8988T (cell line): ENCODE data around the gene DMD.
"Not testable (repeated sequence)": the region's sequence is repeated elsewhere in the genome, so short reads cannot be mapped to it uniquely, and the experiment has no call there.

Experiments used
- DNase-seq: peaks from one replicate; pipeline ENCODE4 v3.0.0; 2011

DMD gene

GRCh38 chrX:32842053-32842452, 369.3 kb downstream of the DMD start:
- DNase-seq = no peak

- no peak for DNase-seq
Observed at GRCh38 chrX:32839781-32840180, 371.6 kb downstream of the DMD start.

GRCh38 chrX:32825009-32825408, 386.3 kb downstream of the DMD start:
- DNase-seq = no peak

DNA sequence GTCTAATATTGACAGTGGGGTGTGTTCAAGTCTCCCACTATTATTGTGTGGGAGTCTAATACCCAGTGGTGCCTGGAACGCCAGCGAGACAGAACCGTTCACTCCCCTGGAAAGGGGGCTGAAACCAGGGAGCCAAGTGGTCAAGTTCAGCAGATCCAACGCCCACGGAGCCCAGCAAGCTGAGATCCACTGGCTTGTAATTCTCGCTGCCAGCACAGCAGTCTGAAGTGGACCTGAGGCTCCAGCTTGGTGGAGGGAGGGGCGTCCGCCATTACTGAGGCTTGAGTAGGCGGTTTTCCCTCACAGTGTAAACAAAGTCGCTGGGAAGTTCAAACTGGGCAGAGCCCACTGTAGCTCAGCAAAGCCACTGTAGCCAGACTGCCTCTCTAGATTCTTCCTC, 407.3 kb downstream of the DMD start:
- DNase-seq = no peak

- DNase-seq = no peak
Observed at GRCh38 chrX:32798990-32799389, 412.4 kb downstream of the DMD start.

DNA sequence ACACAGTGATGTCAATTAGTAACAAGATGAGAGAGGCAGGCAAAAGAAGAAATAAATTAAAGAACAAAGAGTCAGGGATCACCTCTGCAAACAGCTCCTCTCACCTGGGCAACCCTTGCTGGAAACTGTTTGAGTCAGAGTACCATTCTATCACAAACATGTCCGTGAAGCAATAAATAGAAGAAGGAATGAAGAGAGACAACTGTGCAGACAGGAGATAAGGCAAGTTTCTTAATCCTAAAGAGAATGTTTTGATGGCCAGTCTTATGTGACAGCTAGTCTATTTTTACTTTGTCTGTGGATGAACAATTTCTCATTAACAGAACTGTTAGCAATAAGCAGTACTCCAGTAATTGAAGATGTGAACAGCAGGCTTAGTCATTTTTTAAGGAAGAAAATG, 422.4 kb downstream of the DMD start:
- no peak for DNase-seq

GRCh38 chrX:32780109-32780508, 431.2 kb downstream of the DMD start:
- no peak for DNase-seq

DNA sequence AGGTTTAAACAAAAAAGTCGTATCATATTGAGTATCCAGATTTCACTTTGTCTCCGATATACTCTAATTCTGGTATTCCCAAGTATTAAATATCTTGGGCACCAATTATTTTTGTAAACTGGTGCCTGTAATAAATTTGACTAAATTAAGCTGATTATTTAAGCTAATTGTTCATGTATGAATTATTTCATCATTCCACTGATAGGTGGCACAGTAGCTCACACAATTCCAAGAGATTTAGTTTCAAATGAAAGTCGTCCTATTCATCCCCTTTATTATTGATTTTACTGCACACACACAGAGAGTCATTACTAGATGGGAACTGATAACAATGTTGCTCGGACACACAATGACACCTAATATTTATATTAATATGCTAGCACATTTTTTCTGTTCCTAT, 432.4 kb downstream of the DMD start:
- no peak for DNase-seq

DNA sequence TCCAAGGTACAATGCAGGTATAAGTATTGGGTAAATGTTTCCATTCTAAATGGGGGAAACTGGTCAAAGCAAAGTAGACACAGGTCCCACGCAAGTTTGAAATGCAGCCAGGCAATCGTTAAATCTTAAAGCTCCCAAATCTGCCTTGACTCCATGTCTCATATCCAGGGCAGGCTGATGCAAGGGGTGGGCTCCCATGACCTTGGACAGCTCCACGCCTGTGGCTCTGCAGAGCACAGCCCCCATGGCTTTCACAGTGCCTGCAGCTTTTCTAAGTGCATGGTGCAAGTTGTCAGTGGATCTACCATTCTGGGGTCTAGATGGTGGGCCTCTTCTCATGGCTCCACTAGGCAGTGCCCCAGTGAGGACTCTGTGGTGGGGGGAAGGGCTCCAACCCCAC, 436.4 kb downstream of the DMD start:
- no peak for DNase-seq

DNA sequence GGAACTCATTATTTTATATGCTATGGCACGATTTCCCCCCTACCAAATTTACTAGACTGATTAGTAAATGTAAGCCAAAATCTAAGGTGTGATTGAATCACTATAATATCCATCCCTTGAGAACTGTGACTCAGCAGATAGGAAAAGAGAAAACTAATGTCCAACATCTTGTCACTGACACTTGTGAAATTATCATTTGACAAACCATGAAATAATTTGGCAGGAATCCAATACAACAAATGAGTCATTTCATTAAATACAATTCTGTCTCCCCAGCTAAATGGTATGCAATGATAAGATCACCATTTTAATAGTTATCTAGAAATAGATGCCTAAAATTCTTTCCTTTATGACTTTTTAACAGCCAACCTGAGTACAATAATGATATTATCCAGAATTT, 462.3 kb downstream of the DMD start:
- no peak for DNase-seq

GRCh38 chrX:32745323-32745722, 466.0 kb downstream of the DMD start:
- no peak for DNase-seq

DNA sequence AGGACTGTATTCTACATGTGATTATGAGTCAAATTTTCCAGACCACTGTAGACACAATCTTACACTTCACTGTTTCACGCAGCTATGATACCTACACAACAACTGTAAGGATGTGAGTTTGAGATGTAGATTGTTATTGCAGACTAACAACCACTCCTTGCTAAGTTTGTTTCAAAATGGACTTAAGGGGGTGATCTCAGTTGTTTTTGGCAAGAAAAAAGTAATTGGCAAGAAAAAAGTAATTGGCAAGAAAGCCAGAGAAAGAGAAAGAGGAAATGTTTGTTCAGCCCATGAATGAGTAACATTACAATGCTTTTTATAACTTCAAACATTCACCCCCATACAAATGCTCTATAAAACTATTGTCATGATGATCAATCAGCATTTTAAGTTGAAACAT, 466.4 kb downstream of the DMD start:
- no peak for DNase-seq

DNA sequence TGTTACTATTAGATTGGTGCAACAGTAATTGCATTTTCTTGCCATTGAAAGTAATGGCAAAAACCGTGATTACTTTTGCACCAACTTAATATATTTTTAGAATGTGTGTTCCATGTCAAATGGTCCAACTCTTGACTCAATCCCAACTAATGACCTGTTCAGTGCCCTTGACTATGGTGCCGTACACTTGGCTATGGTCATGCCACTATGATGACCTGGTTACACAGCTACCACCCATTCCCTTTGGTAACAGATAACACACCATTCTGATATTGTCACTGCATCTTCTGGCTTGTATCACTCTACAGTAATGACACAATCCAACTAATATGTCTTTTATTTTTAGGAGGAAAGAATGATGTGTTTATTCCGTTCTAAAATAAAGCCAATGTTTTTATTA, 469.4 kb downstream of the DMD start:
- DNase-seq = no peak

DNA sequence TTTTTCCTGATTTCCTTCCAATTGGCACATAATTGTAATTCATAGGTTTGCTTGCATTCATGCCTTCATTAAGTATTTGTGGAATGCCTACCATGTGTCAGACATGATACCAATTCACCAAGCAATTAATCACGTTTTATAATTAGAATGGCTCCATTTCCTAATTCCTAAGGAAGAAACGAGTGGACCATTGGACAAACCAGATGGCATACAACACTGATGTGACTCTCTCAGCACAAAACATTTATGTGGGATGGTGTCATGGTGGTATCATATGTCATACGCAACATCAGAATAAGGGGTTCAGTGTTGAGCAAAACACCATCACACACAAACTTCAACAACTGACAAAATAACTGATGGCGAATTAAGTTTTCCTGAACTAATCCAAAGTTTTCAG, 502.8 kb downstream of the DMD start:
- no peak for DNase-seq

- DNase-seq = not testable (repeated sequence)
Observed at GRCh38 chrX:32705385-32705784, 506.0 kb downstream of the DMD start.

DNA sequence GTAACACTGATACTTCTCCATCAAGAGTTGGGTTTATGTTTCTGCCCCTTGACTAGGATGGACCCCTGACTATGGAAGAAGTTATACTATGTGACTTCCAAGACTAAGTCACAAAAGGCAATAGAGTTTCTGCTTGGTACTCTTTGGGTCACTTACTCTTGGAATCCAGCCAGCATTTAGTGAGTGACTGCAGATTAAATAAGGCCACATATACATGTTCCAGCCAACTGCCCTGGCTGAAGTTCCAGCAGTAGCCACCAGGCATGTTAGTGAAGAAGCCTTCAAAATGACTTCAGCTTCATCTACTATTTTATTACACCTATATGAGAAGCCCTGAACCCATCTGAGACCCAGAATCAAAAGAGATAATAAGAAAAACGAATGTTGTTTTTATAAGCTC, 524.0 kb downstream of the DMD start:
- DNase-seq = no peak

GRCh38 chrX:32678487-32678886, 532.9 kb downstream of the DMD start:
- no peak for DNase-seq

- no peak for DNase-seq
Observed at GRCh38 chrX:32673193-32673592, 538.2 kb downstream of the DMD start.

DNA sequence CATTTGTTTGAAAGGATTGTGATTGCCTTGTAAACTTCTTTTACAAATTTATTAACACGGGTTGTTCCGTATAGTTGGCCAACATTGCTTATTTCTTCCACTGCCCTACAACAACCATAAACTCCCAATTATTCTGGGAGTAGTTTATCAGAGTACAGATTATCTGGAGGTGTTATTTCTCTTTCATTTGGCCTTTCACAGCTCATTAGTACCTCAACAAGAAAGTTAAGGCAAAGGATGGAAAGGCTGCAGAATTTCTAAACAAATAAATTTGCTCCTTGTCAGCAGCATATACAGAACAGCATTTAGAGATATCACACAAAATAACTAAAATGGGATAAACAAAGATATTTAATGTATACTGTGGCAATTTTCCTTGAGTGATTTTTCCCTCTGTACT, 548.8 kb downstream of the DMD start:
- no peak for DNase-seq

- DNase-seq = no peak
Observed at GRCh38 chrX:32644476-32645245, 566.7 kb downstream of the DMD start.

DNA sequence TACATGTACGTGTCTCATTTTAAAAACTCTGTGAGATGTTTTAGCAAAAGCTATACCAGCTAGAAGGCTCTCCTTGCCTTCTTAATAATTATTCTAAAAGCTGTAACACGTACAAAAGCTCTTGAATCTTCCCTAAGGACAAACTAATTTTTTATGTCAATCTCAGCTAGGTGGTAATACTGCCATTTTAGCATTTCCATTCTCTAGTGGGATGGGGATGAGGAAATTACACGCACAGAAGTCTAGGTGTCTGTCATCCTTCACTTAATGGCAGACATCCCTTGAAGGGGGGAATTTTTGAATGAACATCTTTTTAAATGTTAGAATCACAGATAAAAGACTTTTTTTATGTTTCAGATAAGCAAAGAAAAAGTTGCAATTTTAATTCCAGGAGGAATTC, 569.1 kb downstream of the DMD start:
- no peak for DNase-seq

DNA sequence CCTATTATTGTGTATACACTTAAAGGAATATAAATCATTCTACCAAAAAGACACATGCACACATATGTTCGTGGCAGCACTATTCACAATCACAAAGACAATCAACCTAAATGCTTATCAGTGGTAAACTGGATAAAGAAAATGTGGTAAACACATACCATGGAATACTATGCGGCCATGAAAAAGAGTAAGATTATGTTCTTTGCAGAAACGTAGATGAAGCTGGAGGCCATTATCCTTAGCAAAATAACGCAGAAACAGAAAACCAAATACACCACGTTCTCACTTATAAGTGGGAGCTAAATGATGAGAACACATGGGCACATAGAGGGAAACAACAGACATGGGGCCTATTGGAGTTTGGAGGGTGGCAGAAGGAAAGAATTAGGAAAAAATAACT, 593.2 kb downstream of the DMD start:
- DNase-seq = no peak

DNA sequence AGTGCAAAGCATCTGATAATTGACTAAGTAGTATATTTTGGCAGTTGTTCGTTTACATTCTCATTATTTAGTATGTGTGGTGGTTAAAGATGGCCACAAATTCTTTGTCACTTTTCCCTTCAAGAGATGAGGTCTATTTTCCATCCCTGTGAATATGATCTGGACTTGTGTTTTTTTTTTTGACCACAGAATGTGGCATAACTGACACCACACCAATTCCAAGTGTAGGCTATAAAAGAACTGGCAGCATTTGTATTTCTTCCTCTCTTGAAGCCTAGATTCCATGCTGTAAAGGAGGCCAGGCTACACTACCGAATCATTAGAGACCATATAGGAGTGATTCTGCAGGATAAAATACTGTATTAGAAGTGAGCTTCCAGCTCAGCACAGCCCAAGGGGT, 596.6 kb downstream of the DMD start:
- no peak for DNase-seq

- DNase-seq = no peak
Observed at GRCh38 chrX:32599156-32599555, 612.2 kb downstream of the DMD start.

DNA sequence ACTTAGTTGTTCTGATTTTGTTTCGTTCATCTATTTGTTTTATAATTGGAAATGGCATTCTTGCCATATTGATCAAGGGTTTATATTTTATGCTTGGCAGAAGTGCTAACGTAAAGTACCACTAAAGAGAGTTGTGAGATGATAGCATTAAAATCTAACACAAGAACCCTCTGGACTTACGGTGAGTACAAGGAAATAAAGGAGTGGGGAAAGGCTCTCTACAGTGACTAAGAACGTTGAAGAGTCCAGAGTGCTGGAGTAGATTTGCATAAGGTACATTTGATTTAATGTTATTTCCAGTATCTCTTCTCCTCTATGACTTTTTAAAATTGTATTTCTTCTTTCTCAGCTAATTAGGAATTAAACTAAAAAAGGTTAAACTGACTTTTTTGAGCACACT, 612.6 kb downstream of the DMD start:
- no peak for DNase-seq

DNA sequence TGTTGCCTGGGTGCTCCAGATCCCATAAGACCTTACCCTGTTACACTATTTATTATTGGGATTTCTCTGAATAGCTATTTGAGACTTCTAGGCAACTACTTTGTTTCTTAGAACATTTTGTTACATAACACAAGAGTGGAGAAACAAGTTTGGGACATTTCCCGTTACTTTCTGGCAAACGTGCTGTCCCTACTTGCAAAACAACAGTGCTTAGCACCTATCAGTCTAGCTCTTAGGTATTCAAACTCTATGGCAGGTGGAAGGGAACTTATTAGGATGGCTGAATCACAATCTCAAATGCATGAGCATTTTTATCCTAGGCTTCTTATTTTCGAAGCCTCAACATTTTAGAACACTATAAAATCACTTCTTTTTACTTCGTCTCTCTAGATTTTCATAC, 613.6 kb downstream of the DMD start:
- no peak for DNase-seq
